Glutamatergic neuron (in vitro differentiated cells): ENCODE data around the gene MMS22L. TPM values are rescaled to one million over a fixed set of nuclear protein-coding genes. Genes with fewer than 3 reads are reported as not detected.

Experiments used
- DNase-seq: peaks from one replicate; pipeline ENCODE4 v3.0.0; 2022
- H3K27ac Mint-ChIP-seq: one replicate; pipeline ENCODE4 v1.8.0; 2020; ENCODE audit warnings: mild to moderate bottlenecking, mixed read lengths, inconsistent platforms; ENCODE audit not compliant: unreplicated experiment
- H3K27me3 Mint-ChIP-seq: one replicate; pipeline ENCODE4 v1.8.0; 2020; ENCODE audit warnings: mild to moderate bottlenecking, moderate library complexity, mixed read lengths, inconsistent platforms; ENCODE audit not compliant: unreplicated experiment
- H3K36me3 Mint-ChIP-seq: one replicate; pipeline ENCODE4 v1.8.0; 2020; ENCODE audit warnings: mild to moderate bottlenecking, mixed read lengths, inconsistent platforms; ENCODE audit not compliant: unreplicated experiment
- H3K4me1 Mint-ChIP-seq: one replicate; pipeline ENCODE4 v1.8.0; 2020; ENCODE audit warnings: mild to moderate bottlenecking, low read depth, mixed read lengths, inconsistent platforms; ENCODE audit not compliant: unreplicated experiment
- H3K4me3 Mint-ChIP-seq: one replicate; pipeline ENCODE4 v1.8.0; 2020; ENCODE audit warnings: mild to moderate bottlenecking, mixed read lengths, inconsistent platforms; ENCODE audit not compliant: unreplicated experiment
- H3K9me3 Mint-ChIP-seq: one replicate; pipeline ENCODE4 v1.8.0; 2020; ENCODE audit warnings: mild to moderate bottlenecking, moderate library complexity, mixed read lengths, inconsistent platforms; ENCODE audit not compliant: unreplicated experiment
- total RNA-seq: library from RNA; stranded (reverse); fragmentation: NEBNext Ultra II Directional; extraction: Animal tissue kit (Norgen Biotek cat#: 25700); gene quantifications from one replicate; pipeline ENCODE4 v1.2.1, GENCODE V29; 2021; ENCODE audit not compliant: unreplicated experiment
- TF ChIP-seq, protein P1 (sequence below): fragments of 200-600 bp; sonication (generic); IDR thresholded peaks from one replicate; pipeline ENCODE4 v1.5.0; 2021; ENCODE audit not compliant: partially characterized antibody, unreplicated experiment

MMS22L gene
- total RNA-seq, 1 donor from 2014 or later = 9.1 TPM

DNA sequence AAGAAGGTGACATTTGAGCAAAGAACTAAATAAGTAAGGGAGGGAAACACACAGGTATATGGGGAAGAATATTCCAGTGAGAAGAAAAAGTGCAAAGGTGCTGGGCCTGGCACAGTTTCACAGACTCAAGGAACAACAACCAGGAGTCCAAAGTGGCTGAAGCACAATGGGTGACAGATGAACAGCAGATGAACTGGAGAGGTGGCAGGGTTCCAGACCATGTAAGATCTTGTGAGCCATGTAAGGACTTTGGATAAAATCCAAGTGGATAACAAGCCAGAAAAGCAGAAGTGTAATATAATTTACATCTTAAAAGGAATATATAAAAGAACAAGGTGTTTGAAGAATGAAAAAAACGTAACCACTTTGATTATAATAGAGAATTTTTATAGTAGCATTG is 87.9 kb downstream of the MMS22L start:
- H3K4me1 Mint-ChIP-seq = no peaks in the 10 kb centered on the region
- no peak for DNase-seq

DNA sequence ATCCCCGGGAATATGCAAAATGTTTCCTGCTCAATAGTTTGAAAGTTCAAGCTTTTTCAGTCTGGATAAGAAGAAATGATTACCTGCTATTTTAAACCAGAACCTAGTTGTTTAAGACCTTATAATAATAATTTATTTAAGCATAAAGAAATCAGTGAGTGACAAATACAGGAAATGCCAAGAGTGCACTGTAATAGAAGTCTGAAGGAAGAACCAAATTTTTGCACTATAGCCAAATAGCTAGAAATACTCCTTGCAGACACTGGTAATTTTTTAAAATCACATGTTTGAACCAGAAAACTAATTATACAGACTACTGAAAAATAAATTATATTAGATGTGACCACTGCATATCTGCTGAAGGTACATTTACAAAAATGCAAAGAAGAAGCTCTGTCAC is 93.2 kb downstream of the MMS22L start:
- H3K4me1 Mint-ChIP-seq = no peaks in the 10 kb centered on the region
- no peak for DNase-seq
- no peaks in the 10 kb centered on the region for H3K27me3 Mint-ChIP-seq
- no peak overlapping the region for H3K27ac Mint-ChIP-seq
- H3K9me3 Mint-ChIP-seq = no peaks in the 10 kb centered on the region
- H3K4me3 Mint-ChIP-seq = no peak overlapping the region
- no peaks in the 10 kb centered on the region for H3K36me3 Mint-ChIP-seq
- TF ChIP-seq, protein P1, sequence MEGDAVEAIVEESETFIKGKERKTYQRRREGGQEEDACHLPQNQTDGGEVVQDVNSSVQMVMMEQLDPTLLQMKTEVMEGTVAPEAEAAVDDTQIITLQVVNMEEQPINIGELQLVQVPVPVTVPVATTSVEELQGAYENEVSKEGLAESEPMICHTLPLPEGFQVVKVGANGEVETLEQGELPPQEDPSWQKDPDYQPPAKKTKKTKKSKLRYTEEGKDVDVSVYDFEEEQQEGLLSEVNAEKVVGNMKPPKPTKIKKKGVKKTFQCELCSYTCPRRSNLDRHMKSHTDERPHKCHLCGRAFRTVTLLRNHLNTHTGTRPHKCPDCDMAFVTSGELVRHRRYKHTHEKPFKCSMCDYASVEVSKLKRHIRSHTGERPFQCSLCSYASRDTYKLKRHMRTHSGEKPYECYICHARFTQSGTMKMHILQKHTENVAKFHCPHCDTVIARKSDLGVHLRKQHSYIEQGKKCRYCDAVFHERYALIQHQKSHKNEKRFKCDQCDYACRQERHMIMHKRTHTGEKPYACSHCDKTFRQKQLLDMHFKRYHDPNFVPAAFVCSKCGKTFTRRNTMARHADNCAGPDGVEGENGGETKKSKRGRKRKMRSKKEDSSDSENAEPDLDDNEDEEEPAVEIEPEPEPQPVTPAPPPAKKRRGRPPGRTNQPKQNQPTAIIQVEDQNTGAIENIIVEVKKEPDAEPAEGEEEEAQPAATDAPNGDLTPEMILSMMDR = no peak

More for the DNA sequence above, 87.9 kb downstream of the MMS22L start:
- Mint-ChIP-seq H3K9me3 (no peaks in the 10 kb centered on the region), H3K27ac (no peak overlapping the region), H3K36me3 (no peaks in the 10 kb centered on the region), H3K4me3 (no peak overlapping the region), H3K27me3 (no peaks in the 10 kb centered on the region)
- TF ChIP-seq, protein P1 = no peak

DNA sequence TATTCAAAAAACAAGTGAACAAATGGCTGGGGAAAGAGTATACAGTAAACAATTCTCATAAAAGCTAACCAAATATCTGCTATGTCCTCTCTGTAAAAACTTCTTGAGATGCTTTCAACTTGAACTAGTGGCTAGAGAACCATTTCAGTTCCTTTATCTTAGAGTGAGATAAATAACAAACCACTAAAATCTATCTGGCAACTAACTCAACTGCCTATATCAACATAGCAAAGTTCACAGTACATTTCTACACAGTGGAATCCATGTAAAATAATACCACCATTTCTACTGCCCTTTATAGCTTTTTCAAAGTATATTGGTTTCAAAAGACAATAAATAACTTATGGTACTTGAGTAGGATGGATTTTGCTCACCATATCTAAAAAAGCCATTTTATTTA is 95.1 kb downstream of the MMS22L start:
- H3K36me3 Mint-ChIP-seq = no peaks in the 10 kb centered on the region
- H3K9me3 Mint-ChIP-seq = no peaks in the 10 kb centered on the region
- TF ChIP-seq, protein P1 = no peak
- no peaks in the 10 kb centered on the region for H3K27me3 Mint-ChIP-seq
- H3K4me3 Mint-ChIP-seq = no peak overlapping the region
- H3K27ac Mint-ChIP-seq = no peak overlapping the region
- H3K4me1 Mint-ChIP-seq = no peaks in the 10 kb centered on the region
- DNase-seq = no peak

DNA sequence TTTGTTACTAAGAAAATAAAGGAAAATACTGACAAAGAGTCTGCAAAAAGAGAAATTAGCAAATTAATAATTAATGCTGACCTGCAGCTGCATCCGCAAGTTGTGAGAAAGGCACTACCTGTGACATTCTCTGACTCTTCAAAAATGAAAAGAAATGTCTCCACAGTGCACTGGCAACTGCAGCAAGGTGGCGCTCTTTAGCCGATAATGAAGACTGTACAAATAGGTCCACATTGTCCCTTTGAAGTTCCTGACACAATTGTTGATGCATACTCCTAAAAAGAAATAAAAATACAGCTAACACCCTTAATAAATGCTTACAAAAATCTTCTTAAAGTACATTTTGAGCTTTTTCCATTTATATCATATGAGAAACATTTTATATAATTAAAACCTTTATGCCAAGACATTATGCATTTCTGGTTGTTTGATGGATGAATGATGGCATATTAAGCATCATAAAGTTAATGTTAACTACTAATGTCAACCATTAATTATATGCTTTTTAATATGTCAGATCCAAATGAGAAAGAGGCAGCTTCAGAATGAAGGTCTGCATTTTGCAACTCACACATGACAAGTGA is 96.5 kb downstream of the MMS22L start:
- DNase-seq = peak; percentile 77
- H3K9me3 Mint-ChIP-seq = no peaks in the 10 kb centered on the region
- H3K27ac Mint-ChIP-seq = no peak overlapping the region
- TF ChIP-seq, protein P1 = peak; percentile 87
- H3K4me3 Mint-ChIP-seq = no peak overlapping the region
- H3K4me1 Mint-ChIP-seq = no peaks in the 10 kb centered on the region
- H3K27me3 Mint-ChIP-seq = no peaks in the 10 kb centered on the region
- no peaks in the 10 kb centered on the region for H3K36me3 Mint-ChIP-seq

DNA sequence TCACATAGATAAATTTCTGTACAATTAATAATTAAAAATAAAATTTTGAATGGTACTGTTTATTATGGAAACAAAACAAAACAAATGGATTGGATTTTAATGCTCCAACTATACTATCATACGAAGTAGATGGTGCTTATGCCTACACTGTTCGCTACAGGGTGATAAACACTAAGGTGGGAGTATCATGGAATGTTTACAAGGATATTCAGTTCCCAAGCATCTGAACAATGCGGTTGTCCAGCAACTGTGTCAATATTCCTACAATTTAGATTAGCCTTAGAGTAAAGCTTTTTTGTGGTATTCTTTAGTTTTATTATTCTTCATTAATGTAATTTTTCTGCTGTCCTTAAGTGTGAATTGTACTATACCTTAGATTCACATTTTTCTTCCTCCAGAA is 105.1 kb downstream of the MMS22L start:
- no peak overlapping the region for H3K27ac Mint-ChIP-seq
- H3K27me3 Mint-ChIP-seq = no peaks in the 10 kb centered on the region
- H3K4me3 Mint-ChIP-seq = no peak overlapping the region
- no peaks in the 10 kb centered on the region for H3K9me3 Mint-ChIP-seq
- TF ChIP-seq, protein P1 = no peak
- H3K36me3 Mint-ChIP-seq = peaks cover 4% of the 10 kb centered on the region
- no peaks in the 10 kb centered on the region for H3K4me1 Mint-ChIP-seq
- no peak for DNase-seq
